Endothelial cell of umbilical vein (primary cell): ENCODE data around the gene EVI5. TPM values are rescaled to one million over a fixed set of nuclear protein-coding genes. Genes with fewer than 3 reads are reported as not detected.

Experiments
- BruUV-seq: library from RNA; stranded (reverse); fragments of 400-500 nt; replicated peaks from 2 replicates; lab custom pipeline; 2021; lab: Mats Ljungman, UMichigan
- CTCF ChIA-PET: fragments of 300-600, 350-600 bp; sonication (Branson Sonifier 250); formaldehyde crosslinking; loops from one replicate; lab custom pipeline; 2021; ENCODE audit warnings: antibody characterized with exemption, inconsistent platforms; lab: Charles Lee
- POLR2A ChIA-PET: fragments of 300-600, 350-600 bp; sonication (Branson Sonifier 250); formaldehyde crosslinking; loops from one replicate; lab custom pipeline; 2021; ENCODE audit warnings: antibody characterized with exemption, inconsistent platforms; lab: Charles Lee
- DNase-seq: peaks from one replicate; pipeline ENCODE4 v3.0.0-alpha.2; 2011; ENCODE audit warnings: low read depth, low spot score
- FAIRE-seq: peaks from 2 replicates; lab custom pipeline; 2011; peaks lifted over from hg19 to GRCh38; lab: Jason Lieb, UNC
- H2AFZ ChIP-seq: 2 replicates; pipeline ENCODE4 v1.6.0; 2012; ENCODE audit warnings: low read depth, low read length, control low read depth, inconsistent platforms
- H3K27ac ChIP-seq: 2 replicates; pipeline ENCODE4 v1.5.1; 2011; ENCODE audit warnings: low read depth, mild to moderate bottlenecking, control low read depth, low read length, moderate library complexity; ENCODE audit not compliant: insufficient read depth
- H3K27me3 ChIP-seq, 2 experiments: 2 replicates each; pipeline versions ENCODE4 v1.6.0 to v1.6.1; 2011; ENCODE audit warnings: low read length in 2 of 2, mixed read lengths in 1 of 2; ENCODE audit not compliant: control insufficient read depth in 2 of 2, insufficient read depth in 2 of 2
- H3K36me3 ChIP-seq, 2 experiments: 2 replicates in 1 of 2; 3 replicates in 1 of 2; pipeline ENCODE4 v1.5.1; 2011; ENCODE audit warnings: low read length in 2 of 2, mild to moderate bottlenecking in 1 of 2, moderate library complexity in 1 of 2; ENCODE audit not compliant: control insufficient read depth in 2 of 2, insufficient read depth in 2 of 2; ENCODE audit errors: extremely low read depth in 1 of 2
- H3K4me1 ChIP-seq: 3 replicates; pipeline ENCODE4 v1.5.1; 2011; ENCODE audit warnings: mild to moderate bottlenecking, low read length; ENCODE audit not compliant: control insufficient read depth, insufficient read depth; ENCODE audit errors: extremely low read depth
- H3K4me2 ChIP-seq: 2 replicates; pipeline ENCODE4 v1.6.1; 2011; ENCODE audit warnings: low read length, control low read depth, mixed read lengths; ENCODE audit not compliant: insufficient read depth
- H3K4me3 ChIP-seq, 3 experiments: fragments of 200-600 bp in 1 of 3; sonication (generic), shearing (Covaris generic) in 1 of 3; replicated peaks in 1 of 3; 2 replicates each; pipeline ENCODE4 v1.5.1; 2011 to 2016; ENCODE audit warnings: control low read depth in 3 of 3, low read length in 3 of 3, mild to moderate bottlenecking in 2 of 3, inconsistent platforms in 1 of 3, low read depth in 1 of 3, moderate library complexity in 1 of 3; ENCODE audit not compliant: insufficient read depth in 1 of 3
- H3K79me2 ChIP-seq: 2 replicates; pipeline ENCODE4 v1.6.0; 2012; ENCODE audit warnings: low read length, inconsistent platforms; ENCODE audit not compliant: control insufficient read depth, insufficient read depth
- H3K9ac ChIP-seq: replicated peaks from 2 replicates; pipeline ENCODE3; 2011; ENCODE audit warnings: low read length, control low read depth; ENCODE audit not compliant: insufficient read depth; ENCODE audit errors: extremely low read depth
- H3K9me1 ChIP-seq: replicated peaks from 3 replicates; pipeline ENCODE4 v1.6.0; 2011; ENCODE audit warnings: mild to moderate bottlenecking, low read length; ENCODE audit not compliant: control insufficient read depth, insufficient read depth; ENCODE audit errors: extremely low read depth
- H3K9me3 ChIP-seq: replicated peaks from 2 replicates; pipeline ENCODE4 v1.5.1; 2012; ENCODE audit warnings: low read length, inconsistent platforms; ENCODE audit not compliant: control insufficient read depth, insufficient read depth
- H4K20me1 ChIP-seq: replicated peaks from 2 replicates; pipeline ENCODE3; 2011; ENCODE audit warnings: mild to moderate bottlenecking, low read length; ENCODE audit not compliant: control insufficient read depth, insufficient read depth; ENCODE audit errors: extremely low read depth
- EZH2 ChIP-seq: IDR thresholded peaks from 2 replicates; pipeline ENCODE4 v1.6.1; 2012; ENCODE audit warnings: borderline replicate concordance, low read depth, mild to moderate bottlenecking, moderate library complexity, low read length, inconsistent platforms; ENCODE audit not compliant: severe bottlenecking
- FOS ChIP-seq: IDR thresholded peaks from 2 replicates; pipeline ENCODE4 v1.6.1; 2011; ENCODE audit warnings: mild to moderate bottlenecking, low read length, moderate library complexity, borderline replicate concordance; ENCODE audit not compliant: insufficient read depth
- GATA2 ChIP-seq: IDR thresholded peaks from 2 replicates; pipeline ENCODE4 v1.7.0; 2011; ENCODE audit warnings: low read depth, mild to moderate bottlenecking, moderate library complexity, mixed read lengths, low read length; ENCODE audit not compliant: insufficient read length, insufficient read depth
- JUN ChIP-seq: IDR thresholded peaks from 2 replicates; pipeline ENCODE4 v1.6.1; 2011; ENCODE audit warnings: borderline replicate concordance, low read depth; ENCODE audit not compliant: insufficient read length, insufficient read depth
- POLR2A ChIP-seq: IDR thresholded peaks from 2 replicates; pipeline ENCODE4 v1.6.1; 2012; ENCODE audit warnings: low read depth, mild to moderate bottlenecking, control low read depth, low read length
- dilution Hi-C: fragments of 300-500 bp; cut with MboI; formaldehyde crosslinking; loops from one replicate; pipeline ENCODE4 v1.15.0; 2019; ENCODE audit warnings: low sequenced_read_pairs; ENCODE audit not compliant: extremely low pct_ligation_motif_present
- intact Hi-C: fragments of 100-400 bp; cut with micrococcal nuclease; formaldehyde crosslinking; loops from one replicate; pipeline ENCODE4 v1.10.0; 2022
- polyA plus RNA-seq, 4 experiments: library from polyadenylated mRNA; depleted of rRNA in 3 of 4; stranded (reverse) in 3 of 4; unstranded in 1 of 4; fragments of >200 nt; gene quantifications; 2 replicates each; pipeline versions ENCODE4 v1.2.1 to v1.2.3, GENCODE V29; 2011 to 2012; ENCODE audit warnings: missing spikeins in 1 of 4
- total RNA-seq: library from RNA; stranded (reverse); gene quantifications from 2 replicates; pipeline ENCODE4 v1.2.3, GENCODE V29; 2021
- TF ChIP-seq, protein P1 (sequence below), 2 donors: IDR thresholded peaks; 1 replicate in 1 of 2; 2 replicates in 1 of 2; pipeline ENCODE4 v1.5.1; 2011; ENCODE audit warnings: low read length in 2 of 2, mild to moderate bottlenecking in 2 of 2, moderate library complexity in 2 of 2, control low read depth in 1 of 2, inconsistent platforms in 1 of 2, low read depth in 1 of 2; ENCODE audit not compliant: insufficient read depth in 1 of 2; ENCODE audit errors: extremely low read depth in 1 of 2
- TF ChIP-seq, protein P2 (sequence below): IDR thresholded peaks from 2 replicates; pipeline ENCODE4 v1.6.1; 2011; ENCODE audit not compliant: insufficient read depth, insufficient read length

Gene EVI5
- total and polyA plus RNA-seq, 2 donors (not counting 3 experiments of a cell fraction or from before 2014, with no cell fraction given), result 5.0 to 26.2 TPM

GRCh38 chr1:92482665-92483609, 302.0 kb downstream of the EVI5 start:
- H3K9me1 ChIP-seq, result no peaks in the 10 kb centered on the region
- H3K4me2 ChIP-seq, result peak overlapping the region; percentile 60
- peak overlapping the region in 2 of 3 experiments; percentile 6 to 32 for H3K4me3 ChIP-seq
- no peak overlapping the region for H3K9ac ChIP-seq
- H3K9me3 ChIP-seq, result no peaks in the 10 kb centered on the region
- H4K20me1 ChIP-seq, result no peaks in the 10 kb centered on the region
- H3K27me3 ChIP-seq, result peaks cover 67 to 93% of the 10 kb centered on the region in 2 experiments
- H3K27ac ChIP-seq, result no peak overlapping the region
- FAIRE-seq, result no peak
- intact Hi-C loops, result loop anchor here (5.0 kb wide), 3 partner anchors 166 to 334 kb away; partner anchors contain the start of genes GLMN and RPAP2
- BruUV-seq, result no TSS peak
- H3K79me2 ChIP-seq, result no peaks in the 10 kb centered on the region
- POLR2A ChIA-PET, result no interaction called here
- no peak for DNase-seq
- CTCF ChIA-PET, result interaction anchor here (0.7 to 2.5 kb wide), 4 partner anchors 15 to 638 kb away, joined by 3 to 11 read pairs (median 3); no protein-coding TSS in a partner anchor
- H2AFZ ChIP-seq, result peak overlapping the region; percentile 3
- no peak for TF ChIP-seq JUN
- TF ChIP-seq, protein P1, sequence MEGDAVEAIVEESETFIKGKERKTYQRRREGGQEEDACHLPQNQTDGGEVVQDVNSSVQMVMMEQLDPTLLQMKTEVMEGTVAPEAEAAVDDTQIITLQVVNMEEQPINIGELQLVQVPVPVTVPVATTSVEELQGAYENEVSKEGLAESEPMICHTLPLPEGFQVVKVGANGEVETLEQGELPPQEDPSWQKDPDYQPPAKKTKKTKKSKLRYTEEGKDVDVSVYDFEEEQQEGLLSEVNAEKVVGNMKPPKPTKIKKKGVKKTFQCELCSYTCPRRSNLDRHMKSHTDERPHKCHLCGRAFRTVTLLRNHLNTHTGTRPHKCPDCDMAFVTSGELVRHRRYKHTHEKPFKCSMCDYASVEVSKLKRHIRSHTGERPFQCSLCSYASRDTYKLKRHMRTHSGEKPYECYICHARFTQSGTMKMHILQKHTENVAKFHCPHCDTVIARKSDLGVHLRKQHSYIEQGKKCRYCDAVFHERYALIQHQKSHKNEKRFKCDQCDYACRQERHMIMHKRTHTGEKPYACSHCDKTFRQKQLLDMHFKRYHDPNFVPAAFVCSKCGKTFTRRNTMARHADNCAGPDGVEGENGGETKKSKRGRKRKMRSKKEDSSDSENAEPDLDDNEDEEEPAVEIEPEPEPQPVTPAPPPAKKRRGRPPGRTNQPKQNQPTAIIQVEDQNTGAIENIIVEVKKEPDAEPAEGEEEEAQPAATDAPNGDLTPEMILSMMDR (IDR thresholded peaks at IDR 0.05; ENCODE audit: extremely low read depth in 1 of 2, insufficient read depth in 1 of 2, low read depth in 1 of 2, low read length in 2 of 2), result no peak
- TF ChIP-seq GATA2, result no peak
- TF ChIP-seq, protein P2, sequence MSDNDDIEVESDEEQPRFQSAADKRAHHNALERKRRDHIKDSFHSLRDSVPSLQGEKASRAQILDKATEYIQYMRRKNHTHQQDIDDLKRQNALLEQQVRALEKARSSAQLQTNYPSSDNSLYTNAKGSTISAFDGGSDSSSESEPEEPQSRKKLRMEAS, result no peak
- TF ChIP-seq FOS, result no peak
- TF ChIP-seq EZH2, result peak; percentile 55
- TF ChIP-seq POLR2A, result no peak
- peaks cover 55% of the 10 kb centered on the region for H3K4me1 ChIP-seq
- dilution Hi-C loops, result no loop called here
- no peaks in the 10 kb centered on the region for H3K36me3 ChIP-seq
